H9 (cell line): Measurements from ENCODE around the gene RAB11B. TPM values are rescaled to one million over a fixed set of nuclear protein-coding genes. Genes with fewer than 3 reads are reported as not detected.

Experiments
- DNase-seq: peaks from one replicate; pipeline ENCODE4 v3.0.0-alpha.2; 2017
- H2AFZ ChIP-seq: one replicate; pipeline ENCODE4 v1.6.1; 2013; ENCODE audit warnings: mild to moderate bottlenecking, low read length, control low read depth, moderate library complexity
- H2AK5ac ChIP-seq: 2 replicates; pipeline ENCODE4 v1.6.1; 2013; ENCODE audit warnings: low read length, control low read depth, mixed read lengths; ENCODE audit not compliant: insufficient read length
- H2BK120ac ChIP-seq: one replicate; pipeline ENCODE4 v1.6.1; 2013; ENCODE audit warnings: low read depth, mild to moderate bottlenecking, low read length, control low read depth, inconsistent platforms; ENCODE audit not compliant: poor library complexity, severe bottlenecking
- H2BK12ac ChIP-seq: 2 replicates; pipeline ENCODE4 v1.6.1; 2013; ENCODE audit warnings: low read length, control low read depth, mixed read lengths, low read depth; ENCODE audit not compliant: insufficient read length
- H2BK15ac ChIP-seq: 2 replicates; pipeline ENCODE4 v1.6.1; 2013; ENCODE audit warnings: low read depth, low read length, control low read depth
- H2BK20ac ChIP-seq: one replicate; pipeline ENCODE4 v1.6.1; 2013; ENCODE audit warnings: low read depth, mild to moderate bottlenecking, low read length, control low read depth, inconsistent platforms; ENCODE audit not compliant: poor library complexity, severe bottlenecking
- H2BK5ac ChIP-seq: 2 replicates; pipeline ENCODE4 v1.6.1; 2013; ENCODE audit warnings: low read length, control low read depth, mixed read lengths; ENCODE audit not compliant: insufficient read length
- H3K14ac ChIP-seq: 2 replicates; pipeline ENCODE4 v1.6.1; 2013; ENCODE audit warnings: low read length, control low read depth; ENCODE audit not compliant: insufficient read depth
- H3K18ac ChIP-seq: 2 replicates; pipeline ENCODE4 v1.6.1; 2013; ENCODE audit warnings: low read depth, mild to moderate bottlenecking, mixed read lengths, low read length, control low read depth; ENCODE audit not compliant: insufficient read length
- H3K23ac ChIP-seq: 2 replicates; pipeline ENCODE4 v1.6.1; 2013; ENCODE audit warnings: low read length, control low read depth, mixed read lengths, low read depth; ENCODE audit not compliant: insufficient read length
- H3K23me2 ChIP-seq: 2 replicates; pipeline ENCODE4 v1.6.1; 2013; ENCODE audit warnings: low read depth, mild to moderate bottlenecking, mixed read lengths, low read length, control low read depth; ENCODE audit not compliant: insufficient read length, poor library complexity, severe bottlenecking
- H3K27ac ChIP-seq: 2 replicates; pipeline ENCODE4 v1.5.1; 2013; ENCODE audit warnings: low read length, control low read depth, mixed read lengths, low read depth; ENCODE audit not compliant: insufficient read length
- H3K27me3 ChIP-seq: 2 replicates; pipeline ENCODE4 v1.6.1; 2013; ENCODE audit warnings: low read length, control low read depth, inconsistent platforms; ENCODE audit not compliant: insufficient read depth
- H3K4ac ChIP-seq: 2 replicates; pipeline ENCODE4 v1.6.1; 2013; ENCODE audit warnings: low read depth, mild to moderate bottlenecking, control low read depth, inconsistent platforms, low read length, moderate library complexity
- H3K4me1 ChIP-seq: 2 replicates; pipeline ENCODE4 v1.6.1; 2013; ENCODE audit warnings: low read length, control low read depth, inconsistent platforms; ENCODE audit not compliant: insufficient read depth
- H3K4me2 ChIP-seq: 2 replicates; pipeline ENCODE4 v1.6.1; 2013; ENCODE audit warnings: low read length, control low read depth, mixed read lengths; ENCODE audit not compliant: insufficient read length, insufficient read depth
- H3K56ac ChIP-seq: 2 replicates; pipeline ENCODE4 v1.6.1; 2013; ENCODE audit warnings: low read depth, mild to moderate bottlenecking, mixed read lengths, low read length, control low read depth; ENCODE audit not compliant: insufficient read length
- H3K79me1 ChIP-seq: 2 replicates; pipeline ENCODE4 v1.6.1; 2013; ENCODE audit warnings: low read depth, mild to moderate bottlenecking, moderate library complexity, low read length, control low read depth, inconsistent platforms; ENCODE audit not compliant: insufficient read depth, poor library complexity, severe bottlenecking
- H3K79me2 ChIP-seq: 2 replicates; pipeline ENCODE4 v1.6.1; 2013; ENCODE audit warnings: low read length, control low read depth, inconsistent platforms; ENCODE audit not compliant: insufficient read depth
- H3K9ac ChIP-seq: 2 replicates; pipeline ENCODE4 v1.6.1; 2013; ENCODE audit warnings: low read length, control low read depth, mixed read lengths; ENCODE audit not compliant: insufficient read length; ENCODE audit errors: extremely low read depth
- H3K9me3 ChIP-seq: one replicate; pipeline ENCODE4 v1.6.1; 2013; ENCODE audit warnings: low read depth, low read length, inconsistent platforms; ENCODE audit not compliant: control insufficient read depth
- H3T11ph ChIP-seq: one replicate; pipeline ENCODE4 v1.6.1; 2013; ENCODE audit warnings: mild to moderate bottlenecking, low read length, control low read depth, inconsistent platforms
- H4K20me1 ChIP-seq: one replicate; pipeline ENCODE4 v1.6.1; 2013; ENCODE audit not compliant: control insufficient read depth, insufficient read length, insufficient read depth
- H4K5ac ChIP-seq: 2 replicates; pipeline ENCODE4 v1.6.1; 2013; ENCODE audit warnings: low read depth, mild to moderate bottlenecking, mixed read lengths, low read length, control low read depth; ENCODE audit not compliant: insufficient read length
- H4K8ac ChIP-seq: replicated peaks from 2 replicates; pipeline ENCODE4 v1.6.1; 2013; ENCODE audit warnings: low read length, control low read depth, mixed read lengths, low read depth; ENCODE audit not compliant: insufficient read length
- H4K91ac ChIP-seq: 2 replicates; pipeline ENCODE4 v1.6.1; 2013; ENCODE audit warnings: low read depth, mild to moderate bottlenecking, moderate library complexity, mixed read lengths, low read length, control low read depth; ENCODE audit not compliant: insufficient read length
- H3K27ac Mint-ChIP-seq, 3 experiments: 2 replicates in 2 of 3; 3 replicates in 1 of 3; pipeline ENCODE4 v1.8.0; 2020 to 2021; ENCODE audit warnings: mixed read lengths in 3 of 3, mild to moderate bottlenecking in 1 of 3, moderate library complexity in 1 of 3
- H3K27me3 Mint-ChIP-seq: 2 replicates; pipeline ENCODE4 v1.8.0; 2021; ENCODE audit warnings: low read depth, mild to moderate bottlenecking, moderate library complexity, mixed read lengths
- H3K36me3 Mint-ChIP-seq, 3 experiments: 2 replicates in 2 of 3; 3 replicates in 1 of 3; pipeline ENCODE4 v1.8.0; 2020 to 2021; ENCODE audit warnings: low read depth in 3 of 3, mixed read lengths in 3 of 3; ENCODE audit not compliant: insufficient read depth in 1 of 3
- H3K4me1 Mint-ChIP-seq, 2 experiments: 2 replicates each; pipeline ENCODE4 v1.8.0; 2020; ENCODE audit warnings: mixed read lengths in 2 of 2
- H3K4me3 Mint-ChIP-seq, 2 experiments: 2 replicates in 1 of 2; 3 replicates in 1 of 2; pipeline ENCODE4 v1.8.0; 2020 to 2021; ENCODE audit warnings: mild to moderate bottlenecking in 2 of 2, mixed read lengths in 2 of 2, moderate library complexity in 1 of 2
- H3K9me3 Mint-ChIP-seq, 2 experiments: 2 replicates in 1 of 2; 3 replicates in 1 of 2; pipeline ENCODE4 v1.8.0; 2020; ENCODE audit warnings: mild to moderate bottlenecking in 2 of 2, mixed read lengths in 2 of 2, moderate library complexity in 1 of 2
- CTCF ChIP-seq: fragments of 200-600 bp; sonication (generic); conservative IDR thresholded peaks from 3 replicates; pipeline ENCODE4 v1.8.0; 2021; ENCODE audit warnings: antibody characterized with exemption, mild to moderate bottlenecking
- WGBS: extraction: QIAGEN DNeasy Blood & Tissue Kit; methylation state at CpG from one replicate; pipeline ENCODE4 v1.1.7; 2013; ENCODE audit warnings: missing lambda C conversion rate, low lambda C conversion rate, mixed read lengths; ENCODE audit not compliant: insufficient read length; ENCODE audit errors: extremely low coverage; 5-methylcytosine and 5-hydroxymethylcytosine counted together
- total RNA-seq: library from RNA; stranded (reverse); gene quantifications from 2 replicates; pipeline ENCODE4 v1.2.1, GENCODE V29; 2021

Gene RAB11B
- total RNA-seq, 1 experiment from 2014 or later, result 106 TPM

GRCh38 chr19:8451377-8451776, 61.2 kb downstream of the RAB11B start:
- no peak overlapping the region for H2AFZ ChIP-seq
- no peak overlapping the region for H3K4me2 ChIP-seq
- H3K79me1 ChIP-seq, result no peaks in the 10 kb centered on the region
- H3K27ac Mint-ChIP-seq, result peak overlapping the region in 2 of 3 experiments; percentile 75 to 86; a peak in 3 of 7 replicates
- no peak overlapping the region for H4K5ac ChIP-seq
- no peak overlapping the region for H4K91ac ChIP-seq
- H3K27me3 ChIP-seq, result no peaks in the 10 kb centered on the region
- H3T11ph ChIP-seq, result no peak overlapping the region
- H2BK120ac ChIP-seq, result no peak overlapping the region
- H3K9ac ChIP-seq, result no peak overlapping the region
- H3K79me2 ChIP-seq, result peaks cover 91% of the 10 kb centered on the region
- no peak for DNase-seq
- H3K4me1 ChIP-seq, result peaks cover 10% of the 10 kb centered on the region
- H3K4ac ChIP-seq, result no peak overlapping the region
- no peak overlapping the region for H3K14ac ChIP-seq
- no peak overlapping the region for H3K56ac ChIP-seq
- no peak overlapping the region for H2AK5ac ChIP-seq
- no peaks in the 10 kb centered on the region for H3K23me2 ChIP-seq
- H3K18ac ChIP-seq, result no peak overlapping the region
- H2BK15ac ChIP-seq, result no peak overlapping the region
- no peak overlapping the region for H3K23ac ChIP-seq
- H4K20me1 ChIP-seq, result peaks cover 4% of the 10 kb centered on the region
- H3K4me3 Mint-ChIP-seq, result peak overlapping the region in 1 of 2 experiments; percentile 56; a peak in 3 of 5 replicates
- no peak overlapping the region for H3K27ac ChIP-seq
- no peak for TF ChIP-seq CTCF
- H2BK12ac ChIP-seq, result no peak overlapping the region
- H3K9me3 ChIP-seq, result no peaks in the 10 kb centered on the region
- H2BK5ac ChIP-seq, result no peak overlapping the region
- peaks cover 33 to 71% (median 58%) of the 10 kb centered on the region in 3 experiments for H3K36me3 Mint-ChIP-seq
- H4K8ac ChIP-seq, result no peak overlapping the region
- no peaks in the 10 kb centered on the region for H3K27me3 Mint-ChIP-seq
- no peak overlapping the region for H2BK20ac ChIP-seq
- H3K4me1 Mint-ChIP-seq, result peaks cover 73 to 82% of the 10 kb centered on the region in 2 experiments
- WGBS, result no CpG with 5 or more reads among the region's 6 CpGs
- no peaks in the 10 kb centered on the region for H3K9me3 Mint-ChIP-seq
